Peyer's patch (tissue), 4 donors: ENCODE results near the gene BMP7. TPM values are rescaled to one million over a fixed set of nuclear protein-coding genes. Genes with fewer than 3 reads are reported as not detected.

Source experiments
- DNase-seq, 3 donors: peaks; one replicate each; pipeline ENCODE4 v3.0.0-alpha.2; 2017 to 2019
- H3K27ac ChIP-seq, 4 donors: fragments of 200-600 bp; sonication (generic); one replicate each; pipeline ENCODE4 v1.5.1; 2016 to 2019
- H3K27me3 ChIP-seq, 2 donors: fragments of 200-600 bp; sonication (generic); one replicate each; pipeline ENCODE4 v1.5.1; 2019
- H3K36me3 ChIP-seq, 3 donors: fragments of 200-600 bp; sonication (generic); one replicate each; pipeline ENCODE4 v1.5.1; 2016 to 2019
- H3K4me1 ChIP-seq, 4 donors: fragments of 200-600 bp; sonication (generic); one replicate each; pipeline ENCODE4 v1.5.1; 2016 to 2019
- H3K4me3 ChIP-seq, 4 donors: fragments of 200-600 bp; sonication (generic); 1 replicate in 3 of 4; 2 replicates in 1 of 4; pipeline ENCODE4 v1.5.1; 2016 to 2019; ENCODE audit warnings: mild to moderate bottlenecking in 1 of 4
- H3K9me3 ChIP-seq, 4 donors: fragments of 200-600 bp; sonication (generic); one replicate each; pipeline ENCODE4 v1.5.1; 2016 to 2019; ENCODE audit warnings: mild to moderate bottlenecking in 1 of 4
- POLR2A ChIP-seq, 2 donors: fragments of 450-650 bp; IDR thresholded peaks; one replicate each; pipeline ENCODE4 v1.5.1; 2017; ENCODE audit warnings: antibody characterized with exemption in 2 of 2, mild to moderate bottlenecking in 2 of 2, moderate library complexity in 2 of 2
- total RNA-seq, 4 donors: library from RNA; depleted of rRNA; stranded (reverse); fragments of >200 nt; gene quantifications; one replicate each; pipeline ENCODE4 v1.1.0, GENCODE V29; 2016
- TF ChIP-seq, protein P1 (sequence below), 6 experiments: fragments of 450-650 bp in 4 of 6; fragments of 200-600 bp in 2 of 6; sonication (generic) in 1 of 6; IDR thresholded peaks; one replicate each; pipeline ENCODE4 v1.5.1; 2017 to 2019; ENCODE audit warnings: antibody characterized with exemption in 6 of 6, mild to moderate bottlenecking in 3 of 6, moderate library complexity in 1 of 6

Gene BMP7
- total RNA-seq, 4 donors from 2014 or later = 0.67 to 2.7 TPM; not detected in 2

DNA sequence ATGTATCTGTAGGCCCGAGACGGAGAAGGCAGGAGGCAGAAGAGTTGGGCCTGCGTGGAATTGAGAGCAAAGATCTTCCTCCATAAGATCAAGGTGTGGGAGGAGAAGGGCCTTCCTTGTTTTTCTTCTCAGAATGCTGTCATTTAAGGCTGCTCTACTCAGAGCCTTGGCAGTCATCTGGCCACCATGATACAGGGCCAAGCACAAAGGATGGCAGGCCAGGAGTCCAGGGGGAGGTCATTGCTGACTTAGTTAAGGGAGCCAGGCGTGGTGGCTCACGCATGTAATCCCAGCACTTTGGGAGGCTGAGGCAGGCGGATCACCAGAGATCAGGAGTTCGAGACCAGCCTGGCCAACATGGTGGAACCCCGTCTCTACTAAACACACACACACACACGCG, 137.1 kb downstream of the BMP7 start:
- H3K27ac ChIP-seq = no peak overlapping the region
- TF ChIP-seq POLR2A (IDR thresholded peaks at IDR 0.05) = no peak
- TF ChIP-seq, protein P1, sequence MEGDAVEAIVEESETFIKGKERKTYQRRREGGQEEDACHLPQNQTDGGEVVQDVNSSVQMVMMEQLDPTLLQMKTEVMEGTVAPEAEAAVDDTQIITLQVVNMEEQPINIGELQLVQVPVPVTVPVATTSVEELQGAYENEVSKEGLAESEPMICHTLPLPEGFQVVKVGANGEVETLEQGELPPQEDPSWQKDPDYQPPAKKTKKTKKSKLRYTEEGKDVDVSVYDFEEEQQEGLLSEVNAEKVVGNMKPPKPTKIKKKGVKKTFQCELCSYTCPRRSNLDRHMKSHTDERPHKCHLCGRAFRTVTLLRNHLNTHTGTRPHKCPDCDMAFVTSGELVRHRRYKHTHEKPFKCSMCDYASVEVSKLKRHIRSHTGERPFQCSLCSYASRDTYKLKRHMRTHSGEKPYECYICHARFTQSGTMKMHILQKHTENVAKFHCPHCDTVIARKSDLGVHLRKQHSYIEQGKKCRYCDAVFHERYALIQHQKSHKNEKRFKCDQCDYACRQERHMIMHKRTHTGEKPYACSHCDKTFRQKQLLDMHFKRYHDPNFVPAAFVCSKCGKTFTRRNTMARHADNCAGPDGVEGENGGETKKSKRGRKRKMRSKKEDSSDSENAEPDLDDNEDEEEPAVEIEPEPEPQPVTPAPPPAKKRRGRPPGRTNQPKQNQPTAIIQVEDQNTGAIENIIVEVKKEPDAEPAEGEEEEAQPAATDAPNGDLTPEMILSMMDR (IDR thresholded peaks at IDR 0.05) = no peak
- DNase-seq = no peak

GRCh38 chr20:57128044-57128757, 138.2 kb downstream of the BMP7 start:
- no peak for DNase-seq
- Histone ChIP-seq H3K4me3 (no peak overlapping the region), H3K36me3 (no peaks in the 10 kb centered on the region), H3K4me1 (no peaks in the 10 kb centered on the region), H3K27me3 (no peaks in the 10 kb centered on the region), H3K27ac (no peak overlapping the region), H3K9me3 (no peaks in the 10 kb centered on the region)
- TF ChIP-seq, protein P1 (IDR thresholded peaks at IDR 0.05) = no peak
- no peak for TF ChIP-seq POLR2A (IDR thresholded peaks at IDR 0.05)

More for the DNA sequence above, 137.1 kb downstream of the BMP7 start:
- Histone ChIP-seq H3K9me3 (no peaks in the 10 kb centered on the region), H3K4me1 (no peaks in the 10 kb centered on the region), H3K36me3 (no peaks in the 10 kb centered on the region), H3K27me3 (no peaks in the 10 kb centered on the region), H3K4me3 (no peak overlapping the region)

DNA sequence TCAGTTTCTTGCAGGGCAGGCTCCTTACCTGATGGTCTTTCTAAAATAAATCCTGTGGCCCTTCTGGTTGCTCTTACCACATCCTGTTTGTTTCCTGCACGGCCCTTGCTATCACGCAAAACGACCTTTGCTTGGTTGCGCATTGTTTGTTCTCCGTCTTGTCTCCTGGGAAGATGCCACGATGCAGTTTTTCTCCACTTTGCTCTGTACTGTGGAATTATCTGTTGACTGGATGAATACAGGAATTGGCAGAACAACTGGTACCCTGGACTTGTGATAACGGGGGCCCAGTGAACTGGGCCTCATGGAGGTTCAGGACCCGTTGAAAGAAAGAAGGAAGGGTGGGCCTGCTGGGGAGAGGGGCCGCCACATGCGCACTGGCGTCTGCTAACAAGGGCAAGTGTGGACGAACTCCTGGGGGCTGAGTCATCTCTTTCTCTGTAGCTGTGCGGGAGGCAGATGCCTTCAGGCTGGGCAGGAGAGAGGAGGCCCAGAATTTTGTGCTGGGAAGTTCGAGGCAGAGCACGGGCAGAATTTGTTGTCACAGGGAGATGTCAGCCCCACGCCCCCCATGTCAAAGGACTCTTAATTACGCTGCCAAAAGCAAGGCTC, 139.9 kb downstream of the BMP7 start:
- Histone ChIP-seq H3K4me1 (no peaks in the 10 kb centered on the region), H3K27ac (no peak overlapping the region), H3K36me3 (no peaks in the 10 kb centered on the region), H3K27me3 (no peaks in the 10 kb centered on the region), H3K4me3 (no peak overlapping the region), H3K9me3 (no peaks in the 10 kb centered on the region)
- no peak for TF ChIP-seq POLR2A (IDR thresholded peaks at IDR 0.05)
- TF ChIP-seq, protein P1 (IDR thresholded peaks at IDR 0.05) = no peak
- no peak for DNase-seq

GRCh38 chr20:57124800-57125517, 141.5 kb downstream of the BMP7 start:
- TF ChIP-seq, protein P1 (IDR thresholded peaks at IDR 0.05) = no peak
- TF ChIP-seq POLR2A (IDR thresholded peaks at IDR 0.05) = no peak
- DNase-seq = no peak
- no peaks in the 10 kb centered on the region for H3K27me3 ChIP-seq
- H3K36me3 ChIP-seq = no peaks in the 10 kb centered on the region
- no peak overlapping the region for H3K4me3 ChIP-seq
- H3K27ac ChIP-seq = no peak overlapping the region
- no peaks in the 10 kb centered on the region for H3K4me1 ChIP-seq
- H3K9me3 ChIP-seq = peaks cover 0 to 4% (median 0%) of the 10 kb centered on the region in 4 donors

GRCh38 chr20:57124366-57124765, 142.1 kb downstream of the BMP7 start:
- Histone ChIP-seq H3K4me1 (no peaks in the 10 kb centered on the region), H3K9me3 (peaks cover 0 to 4% (median 0%) of the 10 kb centered on the region in 4 donors), H3K27ac (no peak overlapping the region), H3K4me3 (no peak overlapping the region), H3K36me3 (no peaks in the 10 kb centered on the region), H3K27me3 (no peaks in the 10 kb centered on the region)
- no peak for TF ChIP-seq POLR2A (IDR thresholded peaks at IDR 0.05)
- TF ChIP-seq, protein P1 (IDR thresholded peaks at IDR 0.05) = no peak
- DNase-seq = no peak
